Nephron (organoid): ENCODE measurements around the gene ACSF3.

ENCODE experiments used
- H3K27ac Mint-ChIP-seq, 3 experiments: 2 replicates each; pipeline ENCODE4 v1.8.0; 2020; ENCODE audit warnings: mixed read lengths in 3 of 3, mild to moderate bottlenecking in 2 of 3, moderate library complexity in 1 of 3
- H3K27me3 Mint-ChIP-seq: 2 replicates; pipeline ENCODE4 v1.8.0; 2021; ENCODE audit warnings: low read depth, mild to moderate bottlenecking, moderate library complexity, mixed read lengths
- H3K36me3 Mint-ChIP-seq: 2 replicates; pipeline ENCODE4 v1.8.0; 2020; ENCODE audit warnings: low read depth, mixed read lengths
- H3K4me1 Mint-ChIP-seq: 2 replicates; pipeline ENCODE4 v1.8.0; 2020; ENCODE audit warnings: mixed read lengths
- H3K4me3 Mint-ChIP-seq, 3 experiments: 2 replicates each; pipeline ENCODE4 v1.8.0; 2020; ENCODE audit warnings: mild to moderate bottlenecking in 3 of 3, mixed read lengths in 3 of 3, moderate library complexity in 2 of 3
- H3K9me3 Mint-ChIP-seq: 2 replicates; pipeline ENCODE4 v1.8.0; 2020; ENCODE audit warnings: mixed read lengths
- CTCF ChIP-seq, 3 experiments: fragments of 200-600 bp; sonication (generic); IDR thresholded peaks; one replicate each; pipeline ENCODE4 v1.5.0; 2021; ENCODE audit warnings: antibody characterized with exemption in 3 of 3; ENCODE audit not compliant: unreplicated experiment in 3 of 3

The ACSF3 gene

GRCh38 chr16:89112377-89113151 lies 18.9 kb downstream of the ACSF3 start:
- no peak for TF ChIP-seq CTCF (IDR thresholded peaks at IDR 0.05; ENCODE audit: unreplicated experiment in 3 of 3)
- no peaks in the 10 kb centered on the region for H3K27me3 Mint-ChIP-seq
- peaks cover 33% of the 10 kb centered on the region for H3K36me3 Mint-ChIP-seq
- H3K9me3 Mint-ChIP-seq, result no peaks in the 10 kb centered on the region
- H3K4me3 Mint-ChIP-seq, result no peak overlapping the region
- H3K4me1 Mint-ChIP-seq, result no peaks in the 10 kb centered on the region
- no peak overlapping the region for H3K27ac Mint-ChIP-seq

GRCh38 chr16:89113152-89113547 lies 19.5 kb downstream of the ACSF3 start:
- peaks cover 31% of the 10 kb centered on the region for H3K36me3 Mint-ChIP-seq
- H3K4me1 Mint-ChIP-seq, result no peaks in the 10 kb centered on the region
- no peaks in the 10 kb centered on the region for H3K9me3 Mint-ChIP-seq
- TF ChIP-seq CTCF (IDR thresholded peaks at IDR 0.05; ENCODE audit: unreplicated experiment in 3 of 3), result no peak
- H3K27me3 Mint-ChIP-seq, result no peaks in the 10 kb centered on the region
- no peak overlapping the region for H3K27ac Mint-ChIP-seq
- H3K4me3 Mint-ChIP-seq, result no peak overlapping the region

- Mint-ChIP-seq H3K4me1 (no peaks in the 10 kb centered on the region), H3K4me3 (no peak overlapping the region), H3K27ac (no peak overlapping the region), H3K9me3 (no peaks in the 10 kb centered on the region), H3K27me3 (no peaks in the 10 kb centered on the region), H3K36me3 (peaks cover 29% of the 10 kb centered on the region)
- no peak for TF ChIP-seq CTCF (IDR thresholded peaks at IDR 0.05; ENCODE audit: unreplicated experiment in 3 of 3)
Observed at GRCh38 chr16:89113661-89114060, 20.0 kb downstream of the ACSF3 start.

GRCh38 chr16:89114159-89114981 lies 20.7 kb downstream of the ACSF3 start:
- Mint-ChIP-seq H3K4me3 (no peak overlapping the region), H3K9me3 (no peaks in the 10 kb centered on the region), H3K4me1 (no peaks in the 10 kb centered on the region), H3K27ac (no peak overlapping the region), H3K36me3 (peaks cover 30% of the 10 kb centered on the region), H3K27me3 (no peaks in the 10 kb centered on the region)
- no peak for TF ChIP-seq CTCF (IDR thresholded peaks at IDR 0.05; ENCODE audit: unreplicated experiment in 3 of 3)

GRCh38 chr16:89115216-89115861 lies 21.7 kb downstream of the ACSF3 start:
- no peaks in the 10 kb centered on the region for H3K27me3 Mint-ChIP-seq
- TF ChIP-seq CTCF (IDR thresholded peaks at IDR 0.05; ENCODE audit: unreplicated experiment in 3 of 3), result no peak

More at GRCh38 chr16:89115216-89115861, 21.7 kb downstream of the ACSF3 start:
- Mint-ChIP-seq H3K9me3 (no peaks in the 10 kb centered on the region), H3K27ac (no peak overlapping the region), H3K4me1 (no peaks in the 10 kb centered on the region), H3K36me3 (peaks cover 31% of the 10 kb centered on the region), H3K4me3 (no peak overlapping the region)
